HepG2 (cell line): ENCODE results near the gene ZNF667. TPM values are rescaled to one million over a fixed set of nuclear protein-coding genes. Genes with fewer than 3 reads are reported as not detected.

Experiments used
- CREM ChIP-seq, 2 experiments: sonication (generic) in 1 of 2; formaldehyde crosslinking in 1 of 2; IDR thresholded peaks; 2 replicates each; pipeline versions ENCODE4 v1.4.0 to v1.6.1; 2016 to 2020; ENCODE audit warnings: antibody characterized with exemption in 1 of 2, mild to moderate bottlenecking in 1 of 2, missing genetic modification reagents in 1 of 2
- FIP1L1 ChIP-seq: fragments of 200-400 bp; formaldehyde crosslinking; IDR thresholded peaks from 2 replicates; pipeline ENCODE4 v1.6.1; 2018; ENCODE audit warnings: low read depth, mild to moderate bottlenecking, low read length, moderate library complexity, borderline replicate concordance; ENCODE audit not compliant: insufficient read depth
- HNF1A ChIP-seq, 2 experiments: sonication (generic) in 1 of 2; formaldehyde crosslinking in 1 of 2; IDR thresholded peaks; 2 replicates each; pipeline versions ENCODE4 v1.4.0 to v1.6.1; 2016 to 2020; ENCODE audit warnings: borderline replicate concordance in 1 of 2, low read depth in 1 of 2, mild to moderate bottlenecking in 1 of 2, missing genetic modification reagents in 1 of 2
- JUNB ChIP-seq: sonication (generic); formaldehyde crosslinking; IDR thresholded peaks from 2 replicates; pipeline ENCODE4 v1.8.0; 2022; ENCODE audit warnings: missing genetic modification reagents, mild to moderate bottlenecking, borderline replicate concordance
- NR2F2 ChIP-seq: IDR thresholded peaks from 2 replicates; pipeline ENCODE4 v1.6.1; 2012; ENCODE audit warnings: low read depth, inconsistent platforms, borderline replicate concordance
- NR3C1 ChIP-seq: sonication (generic); formaldehyde crosslinking; IDR thresholded peaks from 2 replicates; pipeline ENCODE4 v1.4.0; 2020; ENCODE audit warnings: missing genetic modification reagents
- TBX2 ChIP-seq: sonication (generic); formaldehyde crosslinking; IDR thresholded peaks from 2 replicates; pipeline ENCODE4 v1.5.0; 2020; ENCODE audit warnings: missing genetic modification reagents, mild to moderate bottlenecking, borderline replicate concordance
- ZNF432 ChIP-seq: sonication (generic); formaldehyde crosslinking; IDR thresholded peaks from 2 replicates; pipeline ENCODE4 v1.5.0; 2020; ENCODE audit warnings: missing genetic modification reagents, mild to moderate bottlenecking, borderline replicate concordance
- ZNF44 ChIP-seq: sonication (generic); formaldehyde crosslinking; IDR thresholded peaks from 2 replicates; pipeline ENCODE4 v1.5.1; 2020; ENCODE audit warnings: mild to moderate bottlenecking, missing genetic modification reagents
- ZNF609 ChIP-seq: sonication (generic); formaldehyde crosslinking; IDR thresholded peaks from 2 replicates; pipeline ENCODE4 v1.4.0; 2020; ENCODE audit warnings: mild to moderate bottlenecking, missing genetic modification reagents, borderline replicate concordance
- polyA plus RNA-seq, 8 experiments: library from polyadenylated mRNA; depleted of rRNA in 3 of 8; stranded (reverse) in 7 of 8; unstranded in 1 of 8; fragments of >200 nt; fragmentation: Illumina TruSeq in 4 of 8; extraction: Trizol in 4 of 8; gene quantifications; 2 replicates each; pipeline versions ENCODE4 v1.2.1 to v1.2.3, GENCODE V29; 2011 to 2016; ENCODE audit warnings: low read depth in 4 of 8, missing spikeins in 1 of 8, mixed read lengths in 1 of 8; ENCODE audit not compliant: insufficient read depth in 1 of 8
- total RNA-seq, 5 experiments: library from RNA; depleted of rRNA; stranded (reverse); fragments of >200 nt; fragmentation: Illumina TruSeq; extraction: Trizol; gene quantifications; 2 replicates each; pipeline ENCODE4 v1.2.3, GENCODE V29; 2016; ENCODE audit warnings: low read depth in 1 of 5

Gene ZNF667
- total and polyA plus RNA-seq, 2 of the 13 experiments (the other 11 are each of a cell fraction or from before 2014, with no cell fraction given), result not detected

- TF ChIP-seq HNF1A (IDR thresholded peaks at IDR 0.05; ENCODE audit: low read depth), result no peak
- 0 out of 2 replicates have a peak, but pooled peaks have one; percentile 62 for TF ChIP-seq HNF1A (CRISPR knock-in tag; IDR thresholded peaks at IDR 0.05; ENCODE audit: borderline replicate concordance)
- TF ChIP-seq CREM (IDR thresholded peaks at IDR 0.05), result peak; percentile 28
- TF ChIP-seq CREM (CRISPR knock-in tag; IDR thresholded peaks at IDR 0.05), result no peak
- no peak for TF ChIP-seq ZNF432 (CRISPR knock-in tag)
- TF ChIP-seq ZNF609 (CRISPR knock-in tag), result no peak
- no peak for TF ChIP-seq NR2F2
- TF ChIP-seq TBX2 (CRISPR knock-in tag), result peak; percentile 43; the same call in 1 of the 2 replicates
- no peak for TF ChIP-seq ZNF44 (CRISPR knock-in tag)
- TF ChIP-seq NR3C1 (CRISPR knock-in tag), result no peak
- TF ChIP-seq FIP1L1, result peak; percentile 64; the same call in 1 of the 2 replicates
- TF ChIP-seq JUNB (CRISPR knock-in tag), result peak; percentile 64
Measured at GRCh38 chr19:56403764-56404704, 73.1 kb downstream of the ZNF667 start, which contains the start of gene ZNF583 (continued).
